Fibroblast of lung (primary cell): ENCODE results near the gene ZFAND5.

ENCODE experiments used
- CTCF ChIP-seq, 2 donors: IDR thresholded peaks in 1 of 2; conservative IDR thresholded peaks in 1 of 2; 1 replicate in 1 of 2; 2 replicates in 1 of 2; pipeline ENCODE4 v1.5.1; 2011 to 2012; ENCODE audit warnings: low read length in 2 of 2, control low read depth in 1 of 2, inconsistent platforms in 1 of 2, low read depth in 1 of 2, mild to moderate bottlenecking in 1 of 2
- EZH2 ChIP-seq: IDR thresholded peaks from 2 replicates; pipeline ENCODE4 v1.5.1; 2012; ENCODE audit warnings: low read length, control low read depth, mild to moderate bottlenecking; ENCODE audit errors: missing control alignments

- TF ChIP-seq EZH2 (no peak), CTCF (conservative IDR thresholded peaks at IDR 0.05 in 1 of 2, IDR thresholded peaks at IDR 0.05 in 1 of 2; ENCODE audit: low read depth in 1 of 2, low read length in 2 of 2) (no peak)
These were observed 17.4 kb upstream of the ZFAND5 start for GRCh38 chr9:72382405-72382804.
